ENCODE data around the gene DSCAML1.
"Not testable (repeated sequence)": the region's sequence is repeated elsewhere in the genome, so short reads cannot be mapped to it uniquely, and the experiment has no call there.

DSCAML1 gene

GRCh38 chr11:117398618-117399017 is 398.4 kb downstream of the DSCAML1 start:
- H3K27ac Mint-ChIP-seq; H3K27me3 Mint-ChIP-seq (ENCODE audit: low read depth); H3K4me1 Mint-ChIP-seq (ENCODE audit: low read depth); H3K4me3 Mint-ChIP-seq: not testable (repeated sequence)
- Mint-ChIP-seq H3K36me3 (ENCODE audit: low read depth) (peaks cover 46% of the 10 kb centered on the region), H3K9me3 (peaks cover 10% of the 10 kb centered on the region)

- H3K4me3 Mint-ChIP-seq = no peak overlapping the region
- peaks cover 38% of the 10 kb centered on the region for H3K36me3 Mint-ChIP-seq (ENCODE audit: low read depth)
- H3K27ac Mint-ChIP-seq = no peak overlapping the region
- H3K9me3 Mint-ChIP-seq = peaks cover 10% of the 10 kb centered on the region
- no peaks in the 10 kb centered on the region for H3K27me3 Mint-ChIP-seq (ENCODE audit: low read depth)
- peaks cover 4% of the 10 kb centered on the region for H3K4me1 Mint-ChIP-seq (ENCODE audit: low read depth)
These were observed 400.0 kb downstream of the DSCAML1 start for GRCh38 chr11:117396970-117397369.

DNA sequence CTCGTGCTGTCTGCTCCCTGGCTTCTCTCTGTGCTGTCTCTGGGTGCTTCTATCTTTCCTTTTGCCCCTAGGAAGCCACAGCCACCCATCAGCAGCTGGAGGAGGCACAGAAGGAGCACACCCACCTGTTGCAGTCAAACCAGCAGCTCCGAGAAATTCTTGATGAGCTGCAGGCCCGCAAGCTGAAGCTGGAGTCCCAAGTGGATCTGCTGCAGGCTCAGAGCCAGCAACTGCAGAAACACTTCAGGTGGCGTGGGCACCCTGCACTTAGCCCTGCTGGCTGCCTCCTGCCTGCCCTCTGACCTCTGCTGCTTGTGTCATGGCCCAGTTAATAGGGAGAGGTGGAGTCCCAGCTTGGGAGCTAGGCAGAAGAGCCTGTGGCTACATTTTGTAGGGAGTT is 401.5 kb downstream of the DSCAML1 start:
- Mint-ChIP-seq H3K27ac (no peak overlapping the region), H3K4me3 (no peak overlapping the region), H3K27me3 (ENCODE audit: low read depth) (no peaks in the 10 kb centered on the region), H3K9me3 (peaks cover 10% of the 10 kb centered on the region), H3K4me1 (ENCODE audit: low read depth) (peaks cover 2% of the 10 kb centered on the region), H3K36me3 (ENCODE audit: low read depth) (peaks cover 42% of the 10 kb centered on the region)

GRCh38 chr11:117394221-117394925 is 402.6 kb downstream of the DSCAML1 start:
- no peaks in the 10 kb centered on the region for H3K27me3 Mint-ChIP-seq (ENCODE audit: low read depth)

DNA sequence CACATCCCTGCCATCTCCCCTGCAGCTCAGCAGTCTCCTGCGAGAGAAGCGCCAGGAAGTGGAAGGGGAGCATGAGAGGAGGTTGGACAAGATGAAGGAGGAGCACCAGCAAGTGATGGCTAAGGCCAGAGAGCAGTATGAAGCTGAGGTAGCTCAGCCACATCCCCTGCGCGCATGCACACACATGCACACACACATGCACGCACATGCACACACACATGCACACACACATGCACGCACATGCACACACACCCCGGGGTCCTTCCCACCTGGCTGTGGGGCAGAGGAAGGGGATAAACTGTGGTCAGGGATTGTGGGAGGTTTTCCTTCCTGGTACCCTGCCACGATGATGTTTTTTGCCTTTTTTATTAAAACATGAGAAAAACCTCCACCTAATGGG is 404.0 kb downstream of the DSCAML1 start:
- Mint-ChIP-seq H3K27me3 (ENCODE audit: low read depth) (no peaks in the 10 kb centered on the region), H3K36me3 (ENCODE audit: low read depth) (peaks cover 26% of the 10 kb centered on the region), H3K4me1 (ENCODE audit: low read depth) (peaks cover 2% of the 10 kb centered on the region), H3K9me3 (no peaks in the 10 kb centered on the region), H3K27ac (no peak overlapping the region), H3K4me3 (no peak overlapping the region)

More at GRCh38 chr11:117394221-117394925, 402.6 kb downstream of the DSCAML1 start:
- H3K4me1 Mint-ChIP-seq (ENCODE audit: low read depth) = no peaks in the 10 kb centered on the region
- H3K27ac Mint-ChIP-seq = no peak overlapping the region
- H3K4me3 Mint-ChIP-seq = no peak overlapping the region
- peaks cover 4% of the 10 kb centered on the region for H3K9me3 Mint-ChIP-seq
- H3K36me3 Mint-ChIP-seq (ENCODE audit: low read depth) = peaks cover 35% of the 10 kb centered on the region

GRCh38 chr11:117392001-117392690 is 404.9 kb downstream of the DSCAML1 start:
- Mint-ChIP-seq H3K9me3 (no peaks in the 10 kb centered on the region), H3K4me1 (ENCODE audit: low read depth) (peaks cover 2% of the 10 kb centered on the region), H3K36me3 (ENCODE audit: low read depth) (peaks cover 21% of the 10 kb centered on the region), H3K27ac (no peak overlapping the region), H3K27me3 (ENCODE audit: low read depth) (no peaks in the 10 kb centered on the region), H3K4me3 (no peak overlapping the region)

- no peak overlapping the region for H3K27ac Mint-ChIP-seq
- H3K36me3 Mint-ChIP-seq (ENCODE audit: low read depth) = peaks cover 21% of the 10 kb centered on the region
These were observed 405.8 kb downstream of the DSCAML1 start for GRCh38 chr11:117391181-117391580.

GRCh38 chr11:117390743-117391142 is 406.3 kb downstream of the DSCAML1 start:
- Mint-ChIP-seq H3K36me3 (ENCODE audit: low read depth) (peaks cover 19% of the 10 kb centered on the region), H3K4me3 (no peak overlapping the region), H3K4me1 (ENCODE audit: low read depth) (peaks cover 2% of the 10 kb centered on the region), H3K27me3 (ENCODE audit: low read depth) (no peaks in the 10 kb centered on the region), H3K27ac (no peak overlapping the region), H3K9me3 (no peaks in the 10 kb centered on the region)

More at GRCh38 chr11:117391181-117391580, 405.8 kb downstream of the DSCAML1 start:
- peaks cover 2% of the 10 kb centered on the region for H3K4me1 Mint-ChIP-seq (ENCODE audit: low read depth)
- no peaks in the 10 kb centered on the region for H3K27me3 Mint-ChIP-seq (ENCODE audit: low read depth)
- no peaks in the 10 kb centered on the region for H3K9me3 Mint-ChIP-seq
- no peak overlapping the region for H3K4me3 Mint-ChIP-seq

- Mint-ChIP-seq H3K4me1 (ENCODE audit: low read depth) (peaks cover 2% of the 10 kb centered on the region), H3K4me3 (no peak overlapping the region), H3K36me3 (ENCODE audit: low read depth) (peaks cover 17% of the 10 kb centered on the region), H3K27ac (no peak overlapping the region), H3K9me3 (no peaks in the 10 kb centered on the region), H3K27me3 (ENCODE audit: low read depth) (no peaks in the 10 kb centered on the region)
These were observed 408.8 kb downstream of the DSCAML1 start for GRCh38 chr11:117387992-117388755.

DNA sequence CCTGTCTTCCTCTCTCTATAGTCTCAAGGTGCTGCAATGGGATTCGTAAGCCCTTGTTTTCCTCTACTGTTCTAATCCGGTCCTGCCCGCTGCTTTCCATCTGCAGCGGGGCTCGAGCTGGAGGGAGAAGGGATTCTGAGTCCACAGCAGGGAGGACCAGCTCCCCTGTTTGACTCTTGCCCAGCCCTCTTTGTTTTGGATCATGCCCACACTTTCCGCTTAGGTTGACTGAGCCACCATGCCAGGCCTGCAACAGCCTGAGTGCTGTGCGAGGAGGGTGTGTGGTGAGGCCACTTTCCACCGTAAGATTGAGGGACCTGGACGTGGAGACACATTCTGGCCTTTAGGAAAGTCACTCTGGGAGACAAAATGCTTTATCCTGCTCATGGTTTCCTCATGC is 411.1 kb downstream of the DSCAML1 start:
- no peak overlapping the region for H3K27ac Mint-ChIP-seq
- peaks cover 2% of the 10 kb centered on the region for H3K4me1 Mint-ChIP-seq (ENCODE audit: low read depth)
- H3K4me3 Mint-ChIP-seq = no peak overlapping the region
- no peaks in the 10 kb centered on the region for H3K9me3 Mint-ChIP-seq
- no peaks in the 10 kb centered on the region for H3K27me3 Mint-ChIP-seq (ENCODE audit: low read depth)
- peaks cover 12% of the 10 kb centered on the region for H3K36me3 Mint-ChIP-seq (ENCODE audit: low read depth)

DNA sequence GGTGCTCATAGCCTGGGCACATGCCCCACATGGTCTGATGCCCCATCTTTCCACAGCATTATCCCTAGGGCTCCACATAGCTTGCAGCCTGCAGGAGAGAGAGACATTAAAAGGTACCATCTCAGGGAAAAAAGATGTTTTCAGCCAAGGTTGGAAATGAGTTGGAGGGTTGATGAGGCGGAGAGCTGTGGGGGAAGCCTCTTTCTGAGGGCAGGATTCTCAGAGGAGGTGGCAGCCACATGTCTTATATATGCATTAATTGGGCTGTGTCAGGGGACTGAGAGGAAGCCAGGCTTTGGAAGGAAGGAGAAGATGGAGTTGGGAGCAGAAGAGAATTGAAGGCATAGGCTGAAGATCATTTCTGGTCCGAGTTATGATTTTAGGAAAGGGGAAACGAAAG is 411.5 kb downstream of the DSCAML1 start:
- no peaks in the 10 kb centered on the region for H3K27me3 Mint-ChIP-seq (ENCODE audit: low read depth)
- H3K36me3 Mint-ChIP-seq (ENCODE audit: low read depth) = peaks cover 11% of the 10 kb centered on the region
- no peaks in the 10 kb centered on the region for H3K9me3 Mint-ChIP-seq
- H3K27ac Mint-ChIP-seq = no peak overlapping the region
- H3K4me1 Mint-ChIP-seq (ENCODE audit: low read depth) = peaks cover 2% of the 10 kb centered on the region
- H3K4me3 Mint-ChIP-seq = no peak overlapping the region

GRCh38 chr11:117384045-117384444 is 413.0 kb downstream of the DSCAML1 start:
- Mint-ChIP-seq H3K4me3 (no peak overlapping the region), H3K27ac (no peak overlapping the region), H3K9me3 (no peaks in the 10 kb centered on the region), H3K4me1 (ENCODE audit: low read depth) (peaks cover under 1% of the 10 kb centered on the region), H3K27me3 (ENCODE audit: low read depth) (no peaks in the 10 kb centered on the region), H3K36me3 (ENCODE audit: low read depth) (peaks cover 7% of the 10 kb centered on the region)

- no peak overlapping the region for H3K4me3 Mint-ChIP-seq
- H3K9me3 Mint-ChIP-seq = no peaks in the 10 kb centered on the region
- no peaks in the 10 kb centered on the region for H3K4me1 Mint-ChIP-seq (ENCODE audit: low read depth)
- no peaks in the 10 kb centered on the region for H3K27me3 Mint-ChIP-seq (ENCODE audit: low read depth)
- H3K36me3 Mint-ChIP-seq (ENCODE audit: low read depth) = peaks cover 7% of the 10 kb centered on the region
- no peak overlapping the region for H3K27ac Mint-ChIP-seq
These were observed 414.3 kb downstream of the DSCAML1 start for GRCh38 chr11:117382746-117383145.

GRCh38 chr11:117381481-117382387 is 415.3 kb downstream of the DSCAML1 start:
- no peak overlapping the region for H3K4me3 Mint-ChIP-seq
- no peaks in the 10 kb centered on the region for H3K4me1 Mint-ChIP-seq (ENCODE audit: low read depth)
- H3K9me3 Mint-ChIP-seq = no peaks in the 10 kb centered on the region
- H3K27me3 Mint-ChIP-seq (ENCODE audit: low read depth) = no peaks in the 10 kb centered on the region
- no peak overlapping the region for H3K27ac Mint-ChIP-seq
- H3K36me3 Mint-ChIP-seq (ENCODE audit: low read depth) = peaks cover 7% of the 10 kb centered on the region

Measured in T-helper 1 cell treated with Interleukin-12 subunit alpha and Interleukin-12 subunit beta and Interleukin-4 antibody, amounts not matched to agents 30 μg/mL and 1 μg/mL, for 36 hours (primary cell).